Endothelial cell of umbilical vein (primary cell): ENCODE measurements around the gene SUPT3H. TPM values are rescaled to one million over a fixed set of nuclear protein-coding genes. Genes with fewer than 3 reads are reported as not detected.

Experiments used
- BruUV-seq: library from RNA; stranded (reverse); fragments of 400-500 nt; replicated peaks from 2 replicates; lab custom pipeline; 2021; lab: Mats Ljungman, UMichigan
- CTCF ChIA-PET: fragments of 300-600, 350-600 bp; sonication (Branson Sonifier 250); formaldehyde crosslinking; loops from one replicate; lab custom pipeline; 2021; ENCODE audit warnings: antibody characterized with exemption, inconsistent platforms; lab: Charles Lee
- POLR2A ChIA-PET: fragments of 300-600, 350-600 bp; sonication (Branson Sonifier 250); formaldehyde crosslinking; loops from one replicate; lab custom pipeline; 2021; ENCODE audit warnings: antibody characterized with exemption, inconsistent platforms; lab: Charles Lee
- DNase-seq: peaks from one replicate; pipeline ENCODE4 v3.0.0-alpha.2; 2011; ENCODE audit warnings: low read depth, low spot score
- FAIRE-seq: peaks from 2 replicates; lab custom pipeline; 2011; peaks lifted over from hg19 to GRCh38; lab: Jason Lieb, UNC
- H2AFZ ChIP-seq: 2 replicates; pipeline ENCODE4 v1.6.0; 2012; ENCODE audit warnings: low read depth, low read length, control low read depth, inconsistent platforms
- H3K27ac ChIP-seq: 2 replicates; pipeline ENCODE4 v1.5.1; 2011; ENCODE audit warnings: low read depth, mild to moderate bottlenecking, control low read depth, low read length, moderate library complexity; ENCODE audit not compliant: insufficient read depth
- H3K27me3 ChIP-seq, 2 experiments: 2 replicates each; pipeline versions ENCODE4 v1.6.0 to v1.6.1; 2011; ENCODE audit warnings: low read length in 2 of 2, mixed read lengths in 1 of 2; ENCODE audit not compliant: control insufficient read depth in 2 of 2, insufficient read depth in 2 of 2
- H3K36me3 ChIP-seq, 2 experiments: 2 replicates in 1 of 2; 3 replicates in 1 of 2; pipeline ENCODE4 v1.5.1; 2011; ENCODE audit warnings: low read length in 2 of 2, mild to moderate bottlenecking in 1 of 2, moderate library complexity in 1 of 2; ENCODE audit not compliant: control insufficient read depth in 2 of 2, insufficient read depth in 2 of 2; ENCODE audit errors: extremely low read depth in 1 of 2
- H3K4me1 ChIP-seq: 3 replicates; pipeline ENCODE4 v1.5.1; 2011; ENCODE audit warnings: mild to moderate bottlenecking, low read length; ENCODE audit not compliant: control insufficient read depth, insufficient read depth; ENCODE audit errors: extremely low read depth
- H3K4me2 ChIP-seq: 2 replicates; pipeline ENCODE4 v1.6.1; 2011; ENCODE audit warnings: low read length, control low read depth, mixed read lengths; ENCODE audit not compliant: insufficient read depth
- H3K4me3 ChIP-seq, 3 experiments: fragments of 200-600 bp in 1 of 3; sonication (generic), shearing (Covaris generic) in 1 of 3; replicated peaks in 1 of 3; 2 replicates each; pipeline ENCODE4 v1.5.1; 2011 to 2016; ENCODE audit warnings: control low read depth in 3 of 3, low read length in 3 of 3, mild to moderate bottlenecking in 2 of 3, inconsistent platforms in 1 of 3, low read depth in 1 of 3, moderate library complexity in 1 of 3; ENCODE audit not compliant: insufficient read depth in 1 of 3
- H3K79me2 ChIP-seq: 2 replicates; pipeline ENCODE4 v1.6.0; 2012; ENCODE audit warnings: low read length, inconsistent platforms; ENCODE audit not compliant: control insufficient read depth, insufficient read depth
- H3K9ac ChIP-seq: replicated peaks from 2 replicates; pipeline ENCODE3; 2011; ENCODE audit warnings: low read length, control low read depth; ENCODE audit not compliant: insufficient read depth; ENCODE audit errors: extremely low read depth
- H3K9me1 ChIP-seq: replicated peaks from 3 replicates; pipeline ENCODE4 v1.6.0; 2011; ENCODE audit warnings: mild to moderate bottlenecking, low read length; ENCODE audit not compliant: control insufficient read depth, insufficient read depth; ENCODE audit errors: extremely low read depth
- H3K9me3 ChIP-seq: replicated peaks from 2 replicates; pipeline ENCODE4 v1.5.1; 2012; ENCODE audit warnings: low read length, inconsistent platforms; ENCODE audit not compliant: control insufficient read depth, insufficient read depth
- H4K20me1 ChIP-seq: replicated peaks from 2 replicates; pipeline ENCODE3; 2011; ENCODE audit warnings: mild to moderate bottlenecking, low read length; ENCODE audit not compliant: control insufficient read depth, insufficient read depth; ENCODE audit errors: extremely low read depth
- CTCF ChIP-seq, 2 donors: IDR thresholded peaks; 1 replicate in 1 of 2; 2 replicates in 1 of 2; pipeline ENCODE4 v1.5.1; 2011; ENCODE audit warnings: low read length in 2 of 2, mild to moderate bottlenecking in 2 of 2, moderate library complexity in 2 of 2, control low read depth in 1 of 2, inconsistent platforms in 1 of 2, low read depth in 1 of 2; ENCODE audit not compliant: insufficient read depth in 1 of 2; ENCODE audit errors: extremely low read depth in 1 of 2
- EZH2 ChIP-seq: IDR thresholded peaks from 2 replicates; pipeline ENCODE4 v1.6.1; 2012; ENCODE audit warnings: borderline replicate concordance, low read depth, mild to moderate bottlenecking, moderate library complexity, low read length, inconsistent platforms; ENCODE audit not compliant: severe bottlenecking
- FOS ChIP-seq: IDR thresholded peaks from 2 replicates; pipeline ENCODE4 v1.6.1; 2011; ENCODE audit warnings: mild to moderate bottlenecking, low read length, moderate library complexity, borderline replicate concordance; ENCODE audit not compliant: insufficient read depth
- GATA2 ChIP-seq: IDR thresholded peaks from 2 replicates; pipeline ENCODE4 v1.7.0; 2011; ENCODE audit warnings: low read depth, mild to moderate bottlenecking, moderate library complexity, mixed read lengths, low read length; ENCODE audit not compliant: insufficient read length, insufficient read depth
- JUN ChIP-seq: IDR thresholded peaks from 2 replicates; pipeline ENCODE4 v1.6.1; 2011; ENCODE audit warnings: borderline replicate concordance, low read depth; ENCODE audit not compliant: insufficient read length, insufficient read depth
- MAX ChIP-seq: IDR thresholded peaks from 2 replicates; pipeline ENCODE4 v1.6.1; 2011; ENCODE audit not compliant: insufficient read depth, insufficient read length
- MYC ChIP-seq: IDR thresholded peaks from one replicate; pipeline ENCODE4 v1.6.1; 2011; ENCODE audit warnings: mild to moderate bottlenecking, low read depth, low read length
- POLR2A ChIP-seq: IDR thresholded peaks from 2 replicates; pipeline ENCODE4 v1.6.1; 2012; ENCODE audit warnings: low read depth, mild to moderate bottlenecking, control low read depth, low read length
- POLR2AphosphoS5 ChIP-seq: IDR thresholded peaks from 2 replicates; pipeline ENCODE4 v1.6.1; 2012; ENCODE audit warnings: low read depth, mild to moderate bottlenecking, control low read depth, low read length, moderate library complexity; ENCODE audit not compliant: insufficient read depth
- dilution Hi-C: fragments of 300-500 bp; cut with MboI; formaldehyde crosslinking; loops from one replicate; pipeline ENCODE4 v1.15.0; 2019; ENCODE audit warnings: low sequenced_read_pairs; ENCODE audit not compliant: extremely low pct_ligation_motif_present
- intact Hi-C: fragments of 100-400 bp; cut with micrococcal nuclease; formaldehyde crosslinking; loops from one replicate; pipeline ENCODE4 v1.10.0; 2022
- polyA plus RNA-seq, 4 experiments: library from polyadenylated mRNA; depleted of rRNA in 3 of 4; stranded (reverse) in 3 of 4; unstranded in 1 of 4; fragments of >200 nt; gene quantifications; 2 replicates each; pipeline versions ENCODE4 v1.2.1 to v1.2.3, GENCODE V29; 2011 to 2012; ENCODE audit warnings: missing spikeins in 1 of 4
- total RNA-seq: library from RNA; stranded (reverse); gene quantifications from 2 replicates; pipeline ENCODE4 v1.2.3, GENCODE V29; 2021

The SUPT3H gene
- total and polyA plus RNA-seq, 2 donors (not counting 3 experiments of a cell fraction or from before 2014, with no cell fraction given) = 8.3 to 9.8 TPM

- no peak overlapping the region for H2AFZ ChIP-seq
- no peaks in the 10 kb centered on the region for H4K20me1 ChIP-seq
- no peaks in the 10 kb centered on the region for H3K9me1 ChIP-seq
- H3K4me2 ChIP-seq = no peak overlapping the region
- no peak for FAIRE-seq
- no peaks in the 10 kb centered on the region for H3K27me3 ChIP-seq
- no peak for TF ChIP-seq GATA2
- no peak overlapping the region for H3K4me3 ChIP-seq
- no peaks in the 10 kb centered on the region for H3K79me2 ChIP-seq
- intact Hi-C loops = no loop called here
- no peaks in the 10 kb centered on the region for H3K36me3 ChIP-seq
- H3K27ac ChIP-seq = no peak overlapping the region
- CTCF ChIA-PET = no interaction called here
- no peak for DNase-seq
- H3K9me3 ChIP-seq = no peaks in the 10 kb centered on the region
- no peak overlapping the region for H3K9ac ChIP-seq
- POLR2A ChIA-PET = no interaction called here
- no peaks in the 10 kb centered on the region for H3K4me1 ChIP-seq
- BruUV-seq = no TSS peak
- dilution Hi-C loops = no loop called here
Measured at GRCh38 chr6:44789061-44789460, 588.7 kb downstream of the SUPT3H start.

GRCh38 chr6:44788387-44788981 lies 589.2 kb downstream of the SUPT3H start:
- no peak for TF ChIP-seq FOS
- TF ChIP-seq GATA2 = no peak
- no peak for TF ChIP-seq POLR2AphosphoS5
- TF ChIP-seq CTCF (IDR thresholded peaks at IDR 0.05; ENCODE audit: extremely low read depth in 1 of 2, insufficient read depth in 1 of 2, low read depth in 1 of 2, low read length in 2 of 2) = no peak
- TF ChIP-seq MAX = no peak
- no peak for TF ChIP-seq EZH2
- no peak for TF ChIP-seq POLR2A
- TF ChIP-seq MYC = no peak
- no peak for TF ChIP-seq JUN
- Histone ChIP-seq H3K27me3 (no peaks in the 10 kb centered on the region), H3K4me1 (no peaks in the 10 kb centered on the region), H3K9me1 (no peaks in the 10 kb centered on the region), H3K9me3 (no peaks in the 10 kb centered on the region), H3K4me3 (no peak overlapping the region), H3K9ac (no peak overlapping the region), H3K27ac (no peak overlapping the region), H3K36me3 (no peaks in the 10 kb centered on the region), H3K79me2 (no peaks in the 10 kb centered on the region), H3K4me2 (no peak overlapping the region), H4K20me1 (no peaks in the 10 kb centered on the region), H2AFZ (no peak overlapping the region)
- intact Hi-C loops (no loop called here), dilution Hi-C loops (no loop called here)
- no TSS peak for BruUV-seq
- DNase-seq = no peak
- FAIRE-seq = no peak
- ChIA-PET POLR2A (no interaction called here), CTCF (no interaction called here)
